ENCODE results near the gene TECPR2. TPM values are rescaled to one million over a fixed set of nuclear protein-coding genes. Genes with fewer than 3 reads are reported as not detected.

TECPR2 gene
- total and polyA plus RNA-seq, 2 of the 13 experiments (the other 11 are each of a cell fraction or from before 2014, with no cell fraction given): 3.5 to 5.7 TPM

- ATAC-seq (no peak), DNase-seq (ENCODE audit: low spot score) (no peak), FAIRE-seq (no peak)
- in situ Hi-C loops (cut with HindIII; ENCODE audit: extremely low pct_ligation_motif_present, low pct_unique_long_range_greater_than_20kb) (no loop called here), intact Hi-C loops (cut with micrococcal nuclease; ENCODE audit: unreplicated experiment) (no loop called here)
- no peaks in the 10 kb centered on the region for H3K4me1 ChIP-seq (ENCODE audit: insufficient read depth, low read length)
- ChIA-PET POLR2A (no interaction called here), CTCF (ENCODE audit: low intra/inter-chr PET ratio, low total read pairs) (no interaction called here)
- WGBS (ENCODE audit: low lambda C conversion rate): 73% methylated on average over 4 of the region's 7 CpGs
- H3K27me3 ChIP-seq (ENCODE audit: control insufficient read depth in 1 of 2, insufficient read depth in 2 of 2, low read length in 2 of 2): no peaks in the 10 kb centered on the region
- no peaks in the 10 kb centered on the region for H3K79me2 ChIP-seq (ENCODE audit: insufficient read depth, low read length)
- H2AFZ ChIP-seq (ENCODE audit: low read length): no peak overlapping the region
- no peak overlapping the region for H3K27ac ChIP-seq (ENCODE audit: extremely low read length, insufficient read depth, low read length)
- H3K9ac ChIP-seq (ENCODE audit: insufficient read depth, low read depth, low read length): no peak overlapping the region
- H4K20me1 ChIP-seq (ENCODE audit: insufficient read depth, low read length): no peaks in the 10 kb centered on the region
- H3K36me3 ChIP-seq (replicated peaks in 1 of 2; ENCODE audit: control insufficient read depth in 1 of 2, insufficient read depth in 2 of 2, low read length in 2 of 2): no peaks in the 10 kb centered on the region
- no peaks in the 10 kb centered on the region for H3K9me3 ChIP-seq (ENCODE audit: low read length)
- no peak overlapping the region for H3K4me3 ChIP-seq (replicated peaks in 1 of 3; ENCODE audit: insufficient read depth in 1 of 3, low read depth in 2 of 3, low read length in 3 of 3)
- no TSS peak for BruUV-seq (replicated peaks)
- H3K4me2 ChIP-seq (ENCODE audit: low read depth, low read length): no peak overlapping the region
- no peak for TF ChIP-seq SETDB1 (CRISPR knock-in tag; IDR thresholded peaks at IDR 0.05; ENCODE audit: borderline replicate concordance)
- TF ChIP-seq ZBTB2 (CRISPR knock-in tag; IDR thresholded peaks at IDR 0.05; ENCODE audit: low read depth): no peak
- TF ChIP-seq ZNF773 (CRISPR knock-in tag; IDR thresholded peaks at IDR 0.05; ENCODE audit: borderline replicate concordance): no peak
- no peak for TF ChIP-seq GABPB1 (CRISPR knock-in tag; IDR thresholded peaks at IDR 0.05)
- no peak for TF ChIP-seq EP300 (IDR thresholded peaks at IDR 0.05; ENCODE audit: low read depth in 2 of 2, low read length in 2 of 2)
- TF ChIP-seq EP300 (CRISPR knock-in tag; IDR thresholded peaks at IDR 0.05; ENCODE audit: borderline replicate concordance): no peak
- no peak for TF ChIP-seq PHF20 (CRISPR knock-in tag; IDR thresholded peaks at IDR 0.05)
- no peak for TF ChIP-seq POGK (CRISPR knock-in tag; conservative IDR thresholded peaks at IDR 0.05)
Observed at GRCh38 chr14:102491786-102492530, 129.2 kb downstream of the TECPR2 start.
